Ectodermal cell (in vitro differentiated cells): ENCODE measurements around the gene TBCE. TPM values are rescaled to one million over a fixed set of nuclear protein-coding genes. Genes with fewer than 3 reads are reported as not detected.

ENCODE experiments used
- H3K27ac ChIP-seq: 2 replicates; pipeline ENCODE4 v1.7.0; 2013; ENCODE audit warnings: mild to moderate bottlenecking, low read depth, low read length; ENCODE audit not compliant: insufficient read depth, poor library complexity, severe bottlenecking
- H3K27me3 ChIP-seq: 2 replicates; pipeline ENCODE4 v1.7.0; 2013; ENCODE audit warnings: mild to moderate bottlenecking, low read length; ENCODE audit not compliant: insufficient read depth, control insufficient read depth, poor library complexity, severe bottlenecking
- H3K36me3 ChIP-seq: one replicate; pipeline ENCODE4 v1.7.0; 2013; ENCODE audit warnings: low read length; ENCODE audit not compliant: control insufficient read depth, insufficient read depth
- H3K4me1 ChIP-seq: one replicate; pipeline ENCODE4 v1.7.0; 2013; ENCODE audit warnings: low read length; ENCODE audit not compliant: control insufficient read depth, insufficient read depth
- H3K4me3 ChIP-seq: 2 replicates; pipeline ENCODE4 v1.7.0; 2013; ENCODE audit warnings: low read depth, low read length, control low read depth; ENCODE audit not compliant: insufficient read depth
- H3K9me3 ChIP-seq: 2 replicates; pipeline ENCODE4 v1.7.0; 2013; ENCODE audit warnings: mild to moderate bottlenecking, low read length, moderate library complexity; ENCODE audit not compliant: control insufficient read depth
- WGBS, 2 experiments: methylation state at CpG; one replicate each; pipeline ENCODE4 v1.1.7; 2013; ENCODE audit warnings: missing lambda C conversion rate in 2 of 2; 5-methylcytosine and 5-hydroxymethylcytosine counted together
- polyA plus RNA-seq, 4 experiments: library from polyadenylated mRNA; stranded (reverse); fragments of 50-300 nt; gene quantifications; one replicate each; pipeline ENCODE4 v1.2.3, GENCODE V29; 2013

Gene TBCE, protein sequence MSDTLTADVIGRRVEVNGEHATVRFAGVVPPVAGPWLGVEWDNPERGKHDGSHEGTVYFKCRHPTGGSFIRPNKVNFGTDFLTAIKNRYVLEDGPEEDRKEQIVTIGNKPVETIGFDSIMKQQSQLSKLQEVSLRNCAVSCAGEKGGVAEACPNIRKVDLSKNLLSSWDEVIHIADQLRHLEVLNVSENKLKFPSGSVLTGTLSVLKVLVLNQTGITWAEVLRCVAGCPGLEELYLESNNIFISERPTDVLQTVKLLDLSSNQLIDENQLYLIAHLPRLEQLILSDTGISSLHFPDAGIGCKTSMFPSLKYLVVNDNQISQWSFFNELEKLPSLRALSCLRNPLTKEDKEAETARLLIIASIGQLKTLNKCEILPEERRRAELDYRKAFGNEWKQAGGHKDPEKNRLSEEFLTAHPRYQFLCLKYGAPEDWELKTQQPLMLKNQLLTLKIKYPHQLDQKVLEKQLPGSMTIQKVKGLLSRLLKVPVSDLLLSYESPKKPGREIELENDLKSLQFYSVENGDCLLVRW
- 47.0 TPM for polyA plus RNA-seq (2013, experiment 1 of 4)
- 41.8 TPM for polyA plus RNA-seq (2013, experiment 2 of 4)
- polyA plus RNA-seq (2013, experiment 3 of 4), result 44.9 TPM
- 33.9 TPM for polyA plus RNA-seq (2013, experiment 4 of 4)

DNA sequence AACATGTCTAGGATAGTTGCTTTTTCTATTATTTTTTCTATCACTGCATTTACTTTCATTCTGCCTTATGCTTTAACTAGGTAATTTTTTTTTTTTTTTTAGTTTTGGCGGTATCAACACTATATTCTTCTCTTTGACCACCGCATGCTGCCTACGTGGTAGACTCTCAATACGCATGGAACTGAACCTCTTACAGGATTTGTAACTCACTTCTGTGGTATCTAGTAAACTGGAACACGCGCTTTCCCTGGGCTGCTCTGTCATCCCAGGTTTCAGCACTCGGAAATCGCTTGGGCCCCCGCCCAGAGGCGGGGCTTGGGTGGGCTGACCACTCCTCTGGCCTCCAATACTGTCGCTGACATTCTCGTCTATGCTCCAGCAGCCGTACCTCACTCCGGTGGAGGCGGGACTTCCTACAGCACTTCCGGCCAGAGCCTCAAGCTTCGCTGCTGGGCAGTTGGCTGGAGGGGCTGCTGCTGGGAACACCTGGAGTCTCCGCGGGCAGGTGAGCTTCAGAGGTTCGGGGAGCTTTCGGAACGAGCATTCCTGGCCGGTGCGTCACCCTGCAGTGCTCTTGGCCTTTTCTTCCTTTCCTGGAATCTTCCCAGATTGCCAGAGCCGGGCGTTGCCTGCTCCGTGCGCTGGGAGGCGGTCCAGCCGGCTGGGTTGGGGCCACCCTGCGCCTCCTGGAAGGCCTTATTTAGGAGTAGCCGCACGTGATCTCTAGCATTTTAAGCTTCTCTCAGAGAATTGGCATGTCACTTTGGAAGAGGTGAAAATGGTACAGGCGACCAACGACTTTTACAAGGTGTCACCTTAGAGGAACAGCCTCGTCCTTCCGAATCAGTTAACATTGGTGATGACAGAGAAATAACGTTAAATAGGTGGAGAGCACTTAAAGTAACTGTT, at the start of gene TBCE:
Gene TBCE (plus strand): TSS at position 428 of the 909 bp plus-strand sequence. CDS start 12,623 bp downstream, outside the sequence.
- H3K27me3 ChIP-seq, result no peaks in the 10 kb centered on the region
- no peaks in the 10 kb centered on the region for H3K36me3 ChIP-seq
- H3K27ac ChIP-seq, result peak within 1 kb of the TSS; percentile 36
- WGBS, 2 experiments, result 1% methylated on average over 38 of the region's 38 CpGs
- peak within 1 kb of the TSS; percentile 85 for H3K4me3 ChIP-seq
- no peaks in the 10 kb centered on the region for H3K9me3 ChIP-seq
- H3K4me1 ChIP-seq, result peaks cover 3% of the 10 kb centered on the region

DNA sequence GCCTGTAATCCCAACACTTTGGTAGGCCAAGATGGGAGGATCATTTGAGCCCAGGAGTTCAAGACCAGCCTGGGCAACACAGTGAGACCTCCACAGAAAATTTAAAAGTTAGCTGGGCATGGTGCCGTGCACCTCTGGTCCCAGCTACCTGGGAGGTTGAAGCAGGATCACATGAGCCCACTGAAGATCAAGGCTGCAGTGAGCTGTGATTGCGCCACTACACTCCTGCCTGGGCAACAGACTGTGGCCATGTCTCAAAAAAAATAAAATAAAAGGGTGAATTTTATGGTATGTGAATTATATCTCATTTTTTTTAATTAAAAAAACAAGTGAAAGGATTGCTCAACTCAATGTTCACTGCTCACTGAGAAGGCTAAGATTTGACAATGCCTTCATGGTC, 48.0 kb upstream of the TBCE start:
- H3K27ac ChIP-seq, result no peak overlapping the region
- no peaks in the 10 kb centered on the region for H3K9me3 ChIP-seq
- H3K27me3 ChIP-seq, result no peaks in the 10 kb centered on the region
- no peak overlapping the region for H3K4me3 ChIP-seq
- H3K36me3 ChIP-seq, result peaks cover 6% of the 10 kb centered on the region
- H3K4me1 ChIP-seq, result no peaks in the 10 kb centered on the region
- WGBS, 2 experiments, result 96 to 97% methylated on average over 2 of the region's 2 CpGs

DNA sequence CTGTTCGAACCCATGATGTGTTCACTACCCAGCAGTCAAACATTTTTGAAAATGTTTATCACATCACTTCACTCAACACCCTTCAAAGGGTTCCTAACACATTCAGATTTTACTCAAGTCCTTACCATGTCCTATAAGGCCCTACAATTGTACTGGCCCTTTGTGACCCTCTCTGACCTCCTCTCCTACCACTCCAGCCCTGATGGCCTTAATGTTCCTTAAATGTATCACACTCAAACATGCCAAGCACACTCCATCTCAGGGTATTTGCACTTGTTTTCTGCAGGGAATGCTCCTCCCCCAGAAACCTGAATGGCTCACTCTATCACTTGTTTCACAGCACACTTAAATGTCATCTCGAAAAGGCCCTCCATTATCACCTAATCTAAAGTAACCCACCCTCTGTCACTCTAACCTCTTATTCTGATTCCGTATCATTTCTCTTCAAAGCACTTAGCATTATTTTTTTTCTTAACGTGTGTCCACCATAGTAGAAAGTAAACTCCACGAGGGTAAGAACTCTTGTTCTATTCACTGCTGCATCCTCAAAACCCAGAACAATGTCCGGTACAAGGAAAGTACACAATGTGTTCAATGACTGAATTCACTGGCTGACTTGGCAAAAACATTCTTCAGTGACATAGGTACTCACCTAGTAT, 46.6 kb upstream of the TBCE start:
- H3K36me3 ChIP-seq, result peaks cover 6% of the 10 kb centered on the region
- no peaks in the 10 kb centered on the region for H3K9me3 ChIP-seq
- H3K27me3 ChIP-seq, result no peaks in the 10 kb centered on the region
- H3K4me1 ChIP-seq, result peaks cover 3% of the 10 kb centered on the region
- no peak overlapping the region for H3K4me3 ChIP-seq
- no peak overlapping the region for H3K27ac ChIP-seq
- WGBS, 2 experiments, result 91 to 94% methylated on average over 6 of the region's 6 CpGs

DNA sequence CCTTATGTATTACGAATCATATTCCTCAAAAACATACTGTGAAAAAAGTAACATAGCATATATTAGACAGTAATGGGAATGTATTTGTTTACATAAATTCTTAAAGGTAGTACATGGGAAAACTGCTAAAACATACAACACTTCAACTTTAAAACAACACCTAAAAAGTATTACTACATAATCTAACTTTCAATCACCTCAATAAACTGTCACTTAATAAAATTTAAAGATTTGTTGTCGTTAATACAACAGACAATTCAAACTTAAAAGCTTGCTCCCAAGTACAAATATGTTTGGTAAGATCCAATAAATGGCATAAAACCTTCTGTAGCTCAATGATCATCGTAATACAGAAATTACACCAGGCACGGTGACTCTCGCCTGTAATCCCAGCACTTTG, 42.9 kb upstream of the TBCE start:
- WGBS, 2 experiments, result 98 to 99% methylated on average over 4 to 5 of the region's 5 CpGs
- H3K36me3 ChIP-seq, result no peaks in the 10 kb centered on the region
- peaks cover 8% of the 10 kb centered on the region for H3K4me1 ChIP-seq
- H3K4me3 ChIP-seq, result no peak overlapping the region
- no peak overlapping the region for H3K27ac ChIP-seq
- H3K27me3 ChIP-seq, result no peaks in the 10 kb centered on the region
- no peaks in the 10 kb centered on the region for H3K9me3 ChIP-seq

DNA sequence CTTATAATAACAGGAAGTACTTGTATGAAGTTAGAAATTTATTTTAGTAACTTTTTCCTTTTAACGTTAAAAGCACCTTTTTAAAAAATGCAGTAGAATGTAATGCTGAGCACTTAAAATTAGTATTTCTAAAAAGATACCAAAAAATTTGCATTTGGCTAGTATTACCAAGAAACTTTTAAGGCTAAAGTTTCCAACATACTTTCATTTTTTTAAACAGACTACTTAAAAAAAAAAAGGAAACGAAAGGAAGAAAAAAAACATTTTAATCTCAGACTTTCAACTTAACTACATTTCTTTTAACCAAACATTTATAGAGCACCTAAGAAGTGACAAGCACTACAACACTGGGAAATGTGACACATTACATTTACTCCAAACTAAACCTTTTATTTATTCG, 42.1 kb upstream of the TBCE start:
- Histone ChIP-seq H3K27ac (no peak overlapping the region), H3K9me3 (no peaks in the 10 kb centered on the region), H3K4me1 (peaks cover 8% of the 10 kb centered on the region), H3K36me3 (no peaks in the 10 kb centered on the region), H3K4me3 (peak overlapping the region; percentile 69), H3K27me3 (no peaks in the 10 kb centered on the region)
- 81 to 85% methylated on average over 2 of the region's 3 CpGs for WGBS, 2 experiments

DNA sequence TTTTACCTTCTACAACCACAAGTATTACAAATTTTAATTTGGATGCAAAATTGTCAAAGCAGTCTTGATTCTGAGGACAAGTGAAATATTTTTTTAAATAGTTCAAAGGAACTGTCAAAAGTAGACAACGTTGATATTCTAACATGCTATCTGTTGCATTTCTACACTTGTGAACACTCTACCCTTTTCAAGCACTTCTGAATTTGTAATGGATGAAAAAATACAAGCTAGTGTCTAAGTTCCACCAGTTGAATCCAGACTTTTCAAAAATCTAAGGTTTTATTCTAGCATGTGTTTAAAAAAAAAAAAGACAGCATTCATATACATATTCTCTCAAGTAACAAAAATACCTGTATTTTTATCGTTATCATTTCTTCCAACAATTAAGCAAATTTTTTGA, 41.4 kb upstream of the TBCE start:
- H3K27ac ChIP-seq, result no peak overlapping the region
- 63 to 88% methylated on average over 2 of the region's 2 CpGs for WGBS, 2 experiments
- H3K4me1 ChIP-seq, result peaks cover 13% of the 10 kb centered on the region
- no peaks in the 10 kb centered on the region for H3K36me3 ChIP-seq
- H3K9me3 ChIP-seq, result no peaks in the 10 kb centered on the region
- peak overlapping the region; percentile 69 for H3K4me3 ChIP-seq
- H3K27me3 ChIP-seq, result no peaks in the 10 kb centered on the region

DNA sequence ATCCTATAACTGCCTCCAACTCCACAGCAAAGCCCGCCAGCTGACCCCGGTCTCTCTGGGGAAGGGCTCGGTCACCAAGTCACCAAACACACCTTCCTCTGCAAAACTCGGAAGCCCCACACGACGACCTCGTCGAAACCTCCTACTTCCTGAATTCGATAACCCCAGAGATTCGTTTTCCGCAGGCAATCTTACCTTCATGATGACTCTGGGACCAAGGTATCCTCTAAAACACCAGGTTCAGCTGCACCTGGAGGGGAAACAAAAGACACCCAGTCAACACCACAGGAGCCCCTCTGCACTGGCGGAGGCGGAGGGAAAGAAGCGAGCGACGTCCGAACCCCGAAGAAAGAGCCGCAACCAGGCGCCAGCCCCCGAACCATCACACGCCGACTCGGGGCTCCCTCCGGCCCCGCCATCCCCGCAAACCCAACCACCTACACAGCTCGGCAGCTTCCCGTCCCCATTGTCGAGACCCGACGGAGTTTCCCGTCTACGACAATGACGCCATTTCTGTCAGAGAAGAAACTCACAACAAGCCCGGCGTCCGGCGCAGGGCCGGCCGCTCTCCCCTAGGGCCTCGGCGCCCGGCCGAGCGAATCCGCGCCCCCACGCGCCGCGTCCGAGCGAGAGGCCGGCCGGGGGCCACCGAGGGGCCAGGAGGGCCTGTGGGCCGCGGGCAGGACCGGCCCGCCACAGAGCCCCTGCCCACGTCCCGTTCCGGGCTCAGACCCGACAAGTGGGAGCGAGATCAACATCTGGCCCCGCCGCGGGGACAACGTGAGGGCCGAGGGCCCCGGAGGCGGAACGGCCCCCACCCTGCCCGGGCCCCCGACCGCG, 40.3 kb upstream of the TBCE start:
- Histone ChIP-seq H3K4me3 (peak overlapping the region; percentile 69), H3K4me1 (peaks cover 22% of the 10 kb centered on the region), H3K27me3 (no peaks in the 10 kb centered on the region), H3K9me3 (no peaks in the 10 kb centered on the region), H3K36me3 (no peaks in the 10 kb centered on the region), H3K27ac (peak overlapping the region; percentile 94)
- WGBS, 2 experiments, result 0% methylated on average over 78 of the region's 78 CpGs

DNA sequence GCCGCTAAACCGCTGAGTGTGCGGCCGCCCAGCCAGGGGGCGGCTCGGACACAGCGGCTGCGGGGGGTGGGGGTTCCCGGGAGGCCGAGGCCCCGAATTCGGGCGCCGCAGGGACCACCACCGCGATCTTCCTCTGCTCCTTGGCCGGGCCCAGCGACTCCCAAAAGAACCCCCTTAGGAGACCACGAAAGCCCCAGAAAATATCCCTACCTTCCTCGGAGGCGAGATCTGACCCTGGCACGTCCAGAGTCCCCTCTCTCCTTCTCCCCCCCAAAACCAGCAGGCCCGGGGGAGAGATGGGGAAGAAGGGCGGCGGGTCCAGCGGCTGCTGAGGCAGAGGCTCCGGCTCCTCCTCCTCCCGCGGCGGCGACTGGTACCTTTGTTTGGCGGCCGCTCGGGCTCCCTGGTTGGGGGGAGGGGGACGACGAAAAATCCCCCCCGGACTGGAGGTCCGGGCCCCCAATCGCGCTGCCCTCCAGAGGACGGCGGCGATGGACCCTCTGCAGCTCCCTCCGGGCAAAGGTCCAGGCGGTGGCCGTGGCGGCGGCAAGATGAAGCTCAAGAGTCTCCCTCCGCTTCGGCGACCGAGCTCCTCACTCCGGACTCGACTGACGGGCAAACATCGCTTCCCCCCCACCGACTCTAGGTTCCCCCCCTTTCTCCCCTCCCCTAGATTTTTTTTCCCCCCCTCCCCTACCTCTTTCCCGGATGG, 39.5 kb upstream of the TBCE start, which contains the start of gene ARID4B:
Gene ARID4B (minus strand): TSS at position 621 of the 712 bp plus-strand sequence. CDS start 1,260 bp downstream, outside the sequence.
- peak within 1 kb of the TSS; percentile 98 for H3K4me3 ChIP-seq
- peak within 1 kb of the TSS; percentile 94 for H3K27ac ChIP-seq
- peaks cover 22% of the 10 kb centered on the region for H3K4me1 ChIP-seq
- 0% methylated on average over 57 to 58 of the region's 58 CpGs for WGBS, 2 experiments
- H3K27me3 ChIP-seq, result no peaks in the 10 kb centered on the region
- H3K9me3 ChIP-seq, result no peaks in the 10 kb centered on the region
- H3K36me3 ChIP-seq, result no peaks in the 10 kb centered on the region
